Transverse colon (tissue), 4 donors: Measurements from ENCODE around the gene NFIC. TPM values are rescaled to one million over a fixed set of nuclear protein-coding genes. Genes with fewer than 3 reads are reported as not detected.

Source experiments
- DNase-seq: peaks from one replicate; pipeline ENCODE4 v3.0.0-alpha.2; 2019
- H3K27ac ChIP-seq, 4 donors: fragments of 200-600 bp; sonication (generic); 2 replicates each; pipeline ENCODE4 v1.5.1; 2016 to 2018; ENCODE audit warnings: inconsistent platforms in 4 of 4
- H3K27me3 ChIP-seq: fragments of 200-600 bp; sonication (generic); 2 replicates; pipeline ENCODE4 v1.5.1; 2017; ENCODE audit warnings: inconsistent platforms
- H3K36me3 ChIP-seq, 4 donors: fragments of 200-600 bp; sonication (generic); 2 replicates each; pipeline ENCODE4 v1.5.1; 2017 to 2019; ENCODE audit warnings: inconsistent platforms in 4 of 4
- H3K4me1 ChIP-seq, 4 donors: fragments of 200-600 bp; sonication (generic); 2 replicates each; pipeline ENCODE4 v1.5.1; 2017 to 2020; ENCODE audit warnings: inconsistent platforms in 4 of 4
- H3K4me3 ChIP-seq, 4 donors: fragments of 200-600 bp; sonication (generic); 1 replicate in 1 of 4; 2 replicates in 3 of 4; pipeline versions ENCODE4 v1.5.1 to v1.6.1; 2017 to 2019; ENCODE audit warnings: inconsistent platforms in 4 of 4
- H3K9me3 ChIP-seq, 2 donors: fragments of 200-600 bp; sonication (generic); 2 replicates each; pipeline ENCODE4 v1.5.1; 2017 to 2019; ENCODE audit warnings: inconsistent platforms in 2 of 2
- EP300 ChIP-seq: sonication (generic); formaldehyde crosslinking; IDR thresholded peaks from one replicate; pipeline ENCODE4 v1.6.1; 2017; ENCODE audit warnings: antibody characterized with exemption, low read depth
- POLR2A ChIP-seq: fragments of 450-650 bp; IDR thresholded peaks from one replicate; pipeline ENCODE4 v1.6.1; 2016; ENCODE audit warnings: antibody characterized with exemption, mild to moderate bottlenecking, moderate library complexity
- POLR2AphosphoS5 ChIP-seq, 3 donors: sonication (generic); formaldehyde crosslinking; IDR thresholded peaks; one replicate each; pipeline ENCODE4 v1.6.1; 2016; ENCODE audit warnings: antibody characterized with exemption in 3 of 3
- WGBS, 2 donors: methylation state at CpG; one replicate each; pipeline ENCODE4 v1.1.5; 2018; ENCODE audit warnings: low coverage in 1 of 2; 5-methylcytosine and 5-hydroxymethylcytosine counted together
- in situ Hi-C, 4 donors: fragments of 200-750 bp; cut with MboI; loops; one replicate each; pipeline versions ENCODE4 v1.15.0 to v1.15.1; 2017; ENCODE audit warnings: low sequenced_read_pairs in 3 of 4, low pct_ligation_motif_present in 1 of 4, low pct_unique_long_range_greater_than_20kb in 1 of 4
- intact Hi-C: fragments of 100-400 bp; cut with DNase I; formaldehyde crosslinking; loops from one replicate; pipeline ENCODE4 v1.15.1; 2023; ENCODE audit warnings: low total_unique reads
- total RNA-seq, 4 donors: library from RNA; depleted of rRNA; stranded (reverse); fragments of >200 nt; gene quantifications; one replicate each; pipeline ENCODE4 v1.1.0, GENCODE V29; 2016
- TF ChIP-seq, protein P1 (sequence below), 5 experiments: fragments of 200-600 bp in 3 of 5; fragments of 450-650 bp in 2 of 5; sonication (generic) in 3 of 5; IDR thresholded peaks; 1 replicate in 2 of 5; 2 replicates in 3 of 5; pipeline ENCODE4 v1.5.1; 2016 to 2017; ENCODE audit warnings: antibody characterized with exemption in 5 of 5, inconsistent platforms in 3 of 5, mild to moderate bottlenecking in 2 of 5, moderate library complexity in 1 of 5

NFIC gene
- total RNA-seq, 4 donors from 2014 or later: 39.9 to 145 (median 68.1) TPM

- Histone ChIP-seq H3K36me3 (no peaks in the 10 kb centered on the region), H3K4me1 (peaks cover 4 to 26% (median 12%) of the 10 kb centered on the region in 4 donors), H3K9me3 (no peaks in the 10 kb centered on the region), H3K27ac (no peak overlapping the region), H3K27me3 (no peaks in the 10 kb centered on the region), H3K4me3 (no peak overlapping the region)
- DNase-seq: no peak
- intact Hi-C loops: no loop called here
- in situ Hi-C loops: no loop called here
- TF ChIP-seq EP300 (no peak), POLR2A (no peak), POLR2AphosphoS5 (IDR thresholded peaks at IDR 0.05) (no peak)
- TF ChIP-seq, protein P1, sequence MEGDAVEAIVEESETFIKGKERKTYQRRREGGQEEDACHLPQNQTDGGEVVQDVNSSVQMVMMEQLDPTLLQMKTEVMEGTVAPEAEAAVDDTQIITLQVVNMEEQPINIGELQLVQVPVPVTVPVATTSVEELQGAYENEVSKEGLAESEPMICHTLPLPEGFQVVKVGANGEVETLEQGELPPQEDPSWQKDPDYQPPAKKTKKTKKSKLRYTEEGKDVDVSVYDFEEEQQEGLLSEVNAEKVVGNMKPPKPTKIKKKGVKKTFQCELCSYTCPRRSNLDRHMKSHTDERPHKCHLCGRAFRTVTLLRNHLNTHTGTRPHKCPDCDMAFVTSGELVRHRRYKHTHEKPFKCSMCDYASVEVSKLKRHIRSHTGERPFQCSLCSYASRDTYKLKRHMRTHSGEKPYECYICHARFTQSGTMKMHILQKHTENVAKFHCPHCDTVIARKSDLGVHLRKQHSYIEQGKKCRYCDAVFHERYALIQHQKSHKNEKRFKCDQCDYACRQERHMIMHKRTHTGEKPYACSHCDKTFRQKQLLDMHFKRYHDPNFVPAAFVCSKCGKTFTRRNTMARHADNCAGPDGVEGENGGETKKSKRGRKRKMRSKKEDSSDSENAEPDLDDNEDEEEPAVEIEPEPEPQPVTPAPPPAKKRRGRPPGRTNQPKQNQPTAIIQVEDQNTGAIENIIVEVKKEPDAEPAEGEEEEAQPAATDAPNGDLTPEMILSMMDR (IDR thresholded peaks at IDR 0.05): no peak
- 77 to 89% methylated on average over 4 to 8 of the region's 8 CpGs for WGBS, 2 donors
Observed at GRCh38 chr19:3351702-3352447, 14.5 kb upstream of the NFIC start.

GRCh38 chr19:3353493-3353892, 12.9 kb upstream of the NFIC start:
- intact Hi-C loops: no loop called here
- H3K4me1 ChIP-seq: peaks cover 5 to 29% (median 16%) of the 10 kb centered on the region in 4 donors
- H3K27me3 ChIP-seq: no peaks in the 10 kb centered on the region
- in situ Hi-C loops: no loop called here
- no peaks in the 10 kb centered on the region for H3K36me3 ChIP-seq
- 48% methylated on average over 5 of the region's 5 CpGs; no CpG with 5 or more reads in 1 of the 2 donors for WGBS, 2 donors
- no peak overlapping the region for H3K27ac ChIP-seq
- no peaks in the 10 kb centered on the region for H3K9me3 ChIP-seq
- TF ChIP-seq POLR2AphosphoS5 (IDR thresholded peaks at IDR 0.05): no peak
- TF ChIP-seq POLR2A: no peak
- TF ChIP-seq EP300: no peak
- TF ChIP-seq, protein P1 (IDR thresholded peaks at IDR 0.05): no peak
- no peak overlapping the region for H3K4me3 ChIP-seq
- no peak for DNase-seq

DNA sequence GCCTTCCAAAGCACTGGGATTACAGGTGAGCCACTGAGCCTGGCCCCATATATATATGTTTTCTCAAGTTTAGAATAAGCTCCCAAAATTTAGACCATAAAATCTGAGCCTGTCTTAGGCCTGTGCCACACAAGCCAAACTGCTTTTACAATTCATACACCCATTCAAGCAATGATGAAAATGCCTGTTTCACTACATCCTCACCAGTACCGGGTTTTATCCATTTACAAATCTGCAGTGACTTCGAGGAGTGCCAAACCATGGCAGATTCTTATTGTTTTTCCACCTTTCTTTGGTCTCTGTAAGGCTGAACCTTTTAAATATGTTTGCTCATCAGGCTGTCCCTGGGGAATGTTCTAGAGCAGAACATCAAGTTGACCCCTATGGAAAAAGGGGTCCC, 9.6 kb upstream of the NFIC start:
- TF ChIP-seq, protein P1 (IDR thresholded peaks at IDR 0.05): no peak
- TF ChIP-seq POLR2A: no peak
- intact Hi-C loops: no loop called here

DNA sequence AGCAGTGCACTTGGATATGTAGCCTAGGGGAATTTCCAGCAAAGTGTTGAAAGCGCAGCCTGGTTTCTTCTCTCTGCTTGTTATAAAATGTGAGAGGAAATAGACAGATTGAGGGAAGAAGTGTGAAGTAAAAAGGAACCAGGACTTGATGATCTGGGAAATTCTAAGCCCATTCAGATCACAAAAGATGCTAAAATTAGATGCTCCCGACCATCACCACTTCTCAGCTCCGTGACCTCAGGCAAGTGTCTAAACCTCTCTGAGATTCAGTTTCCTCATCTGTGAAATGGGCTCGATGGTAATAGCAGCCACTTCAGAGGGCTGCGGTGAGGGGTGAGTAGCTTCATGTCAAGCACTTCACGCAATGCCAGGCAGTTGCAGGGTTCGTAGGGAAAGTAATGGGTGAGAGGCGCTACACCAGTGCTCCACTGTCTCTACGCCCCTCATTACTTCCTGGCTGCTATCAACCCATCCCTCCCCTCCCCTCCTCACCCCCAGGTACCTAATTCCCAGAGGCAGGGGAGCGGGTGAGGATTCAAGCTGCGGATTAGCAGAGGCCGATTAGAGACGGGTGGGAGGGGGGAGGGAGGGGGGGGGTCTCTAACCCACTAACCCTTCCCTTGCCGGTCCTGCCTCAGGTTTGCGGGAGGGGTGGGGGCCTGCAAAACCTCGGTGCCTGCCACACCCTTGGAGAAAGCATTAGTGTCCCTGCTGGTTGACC, 9.0 kb upstream of the NFIC start:
- no peak overlapping the region for H3K4me3 ChIP-seq
- H3K36me3 ChIP-seq: no peaks in the 10 kb centered on the region
- in situ Hi-C loops: no loop called here
- H3K27me3 ChIP-seq: no peaks in the 10 kb centered on the region
- peaks cover 5 to 26% (median 16%) of the 10 kb centered on the region in 4 donors for H3K4me1 ChIP-seq
- TF ChIP-seq EP300 (no peak), POLR2A (no peak), POLR2AphosphoS5 (IDR thresholded peaks at IDR 0.05) (no peak)
- TF ChIP-seq, protein P1 (IDR thresholded peaks at IDR 0.05): no peak
- intact Hi-C loops: no loop called here
- DNase-seq: no peak
- 51 to 60% methylated on average over 3 to 16 of the region's 16 CpGs for WGBS, 2 donors
- peak overlapping the region; percentile 65 to 100 (median 88) for H3K27ac ChIP-seq
- H3K9me3 ChIP-seq: no peaks in the 10 kb centered on the region

More for the DNA sequence above, 9.6 kb upstream of the NFIC start:
- Histone ChIP-seq H3K9me3 (no peaks in the 10 kb centered on the region), H3K36me3 (no peaks in the 10 kb centered on the region), H3K27ac (peak overlapping the region in 3 of 4 donors; percentile 86 to 100 (median 91)), H3K27me3 (no peaks in the 10 kb centered on the region), H3K4me1 (peaks cover 5 to 23% (median 16%) of the 10 kb centered on the region in 4 donors), H3K4me3 (no peak overlapping the region)
- in situ Hi-C loops: no loop called here
- WGBS, 2 donors: 90 to 93% methylated on average over 2 of the region's 2 CpGs
- no peak for DNase-seq
